SKM-1 treated with dmso at 0.1 percent for 144 hours (cell line): ENCODE results near the gene MYCT1.
"Not testable (repeated sequence)": the region's sequence is repeated elsewhere in the genome, so short reads cannot be mapped to it uniquely, and the experiment has no call there.

ENCODE experiments used
- DNase-seq: peaks from one replicate; lab custom pipeline; 2025; ENCODE audit not compliant: unreplicated experiment; lab: John Stamatoyannopoulos, UW

Gene MYCT1

DNA sequence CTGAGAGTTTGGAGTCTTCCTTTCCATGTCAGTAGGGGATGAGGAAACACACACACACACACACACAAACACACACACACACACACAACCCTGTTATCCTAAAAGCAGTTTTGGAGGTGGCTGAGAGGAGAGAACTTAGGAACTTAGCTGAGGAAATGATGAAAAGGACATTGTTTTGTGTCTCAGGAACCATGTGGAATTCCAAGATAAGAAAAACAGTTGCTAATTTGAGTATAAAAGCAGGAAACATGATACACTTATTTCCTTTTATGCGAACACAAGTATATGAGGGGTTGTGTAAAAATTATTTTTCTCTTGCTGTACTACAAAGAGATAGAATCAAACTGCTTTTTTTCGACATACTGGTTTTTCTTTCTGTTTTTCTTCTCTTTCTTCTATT, at the start of gene MYCT1:
Gene MYCT1 (plus strand): TSS at position 264 of the 400 bp plus-strand sequence. CDS start 6 bp downstream, at position 270.
- DNase-seq: no peak

- no peak for DNase-seq
These were observed 49.6 kb upstream of the MYCT1 start for GRCh38 chr6:152648105-152648504.

- DNase-seq: no peak
These were observed 45.7 kb upstream of the MYCT1 start for GRCh38 chr6:152651986-152652385.

DNA sequence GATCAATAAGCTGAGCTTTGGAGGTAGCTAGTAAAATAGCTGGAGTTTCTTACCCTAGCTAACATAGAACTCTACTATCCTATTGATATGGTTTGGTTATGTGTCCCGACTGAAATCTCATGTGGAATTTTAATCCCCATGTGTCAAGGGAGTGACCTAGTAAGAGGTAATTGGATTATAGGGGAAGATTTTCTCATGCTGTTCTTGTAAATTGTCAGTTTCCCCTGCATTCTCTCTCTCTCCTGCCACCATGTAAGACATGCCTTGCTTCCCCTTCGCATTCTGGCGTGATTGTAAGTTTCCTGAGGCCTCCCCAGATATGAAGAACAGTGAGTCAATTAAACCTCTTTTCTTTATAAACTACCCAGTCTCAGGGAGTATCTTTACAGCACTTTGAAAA, 35.9 kb upstream of the MYCT1 start:
- DNase-seq: no peak

- DNase-seq: peak; percentile 3
These were observed 27.8 kb upstream of the MYCT1 start for GRCh38 chr6:152669895-152670294.

DNA sequence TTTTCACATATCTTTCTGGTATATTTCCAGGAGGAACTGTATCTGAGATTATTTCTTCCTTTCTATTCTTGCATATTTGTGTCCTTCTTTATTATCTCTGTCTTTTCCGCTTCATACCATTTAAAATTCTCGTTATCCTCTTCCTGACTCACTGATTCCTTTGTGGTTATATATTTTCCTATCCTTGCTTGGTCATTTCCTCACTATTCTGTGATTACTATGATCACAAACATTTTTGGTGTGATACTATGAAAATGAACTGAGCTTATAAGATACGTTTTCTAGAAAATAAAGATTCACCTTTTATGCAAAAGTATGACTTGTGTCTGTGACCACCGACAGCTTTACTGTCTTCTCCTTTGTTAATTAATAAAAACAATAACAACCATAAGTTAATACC, 26.5 kb upstream of the MYCT1 start:
- no peak for DNase-seq

GRCh38 chr6:152673236-152673635, 24.5 kb upstream of the MYCT1 start:
- no peak for DNase-seq

GRCh38 chr6:152680151-152680550, 17.5 kb upstream of the MYCT1 start:
- DNase-seq: no peak

DNA sequence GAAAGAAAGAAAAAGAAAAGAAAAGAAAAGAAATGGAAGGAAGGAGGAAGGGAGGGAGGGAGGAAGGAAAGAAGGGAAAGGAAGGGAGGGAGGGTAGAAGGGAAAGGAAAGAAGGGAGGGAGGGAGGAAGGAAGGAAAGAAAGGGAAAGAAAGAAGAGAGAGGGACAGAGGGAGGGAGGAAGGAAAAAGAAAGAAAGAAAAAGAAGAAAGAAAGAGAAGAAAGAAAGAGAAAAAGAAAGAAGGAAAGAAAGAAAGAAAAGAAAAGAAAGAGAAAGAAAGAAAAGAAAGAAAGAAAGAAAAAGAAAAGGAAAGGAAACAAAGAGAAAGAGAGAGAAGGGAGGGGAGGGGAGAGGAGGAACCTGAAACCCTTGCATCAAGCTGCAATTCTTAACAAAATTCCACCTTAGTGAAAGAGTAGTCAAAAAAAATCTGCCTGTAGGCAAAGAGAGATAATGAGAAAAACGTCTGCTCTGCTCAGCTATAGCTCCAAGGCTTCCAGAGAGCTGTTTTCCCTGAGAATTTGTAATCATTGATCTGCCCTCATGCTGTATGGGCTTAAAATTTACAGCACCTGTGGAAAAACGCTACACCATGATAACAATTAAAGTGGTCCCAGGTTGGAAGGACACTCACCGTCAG, 16.7 kb upstream of the MYCT1 start:
- DNase-seq: no peak

DNA sequence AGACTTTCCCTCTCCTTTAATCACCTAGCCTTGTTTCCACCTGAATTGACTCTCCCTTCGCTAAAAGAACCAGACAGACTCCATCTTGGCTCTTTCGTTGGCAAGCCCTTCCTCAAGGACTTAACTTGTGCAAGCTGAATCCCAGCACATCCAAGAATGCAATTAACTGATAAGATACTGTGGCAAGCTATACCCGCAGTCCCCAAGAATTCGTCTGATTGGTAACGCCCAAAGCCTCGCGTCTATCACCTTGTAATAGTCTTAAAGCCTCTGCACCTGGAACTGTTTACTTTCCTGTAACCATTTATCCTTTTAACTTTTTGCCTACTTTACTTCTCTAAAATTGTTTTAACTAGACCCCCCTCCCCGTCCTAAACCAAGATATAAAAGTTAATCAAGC, 15.6 kb upstream of the MYCT1 start:
- DNase-seq: no peak

DNA sequence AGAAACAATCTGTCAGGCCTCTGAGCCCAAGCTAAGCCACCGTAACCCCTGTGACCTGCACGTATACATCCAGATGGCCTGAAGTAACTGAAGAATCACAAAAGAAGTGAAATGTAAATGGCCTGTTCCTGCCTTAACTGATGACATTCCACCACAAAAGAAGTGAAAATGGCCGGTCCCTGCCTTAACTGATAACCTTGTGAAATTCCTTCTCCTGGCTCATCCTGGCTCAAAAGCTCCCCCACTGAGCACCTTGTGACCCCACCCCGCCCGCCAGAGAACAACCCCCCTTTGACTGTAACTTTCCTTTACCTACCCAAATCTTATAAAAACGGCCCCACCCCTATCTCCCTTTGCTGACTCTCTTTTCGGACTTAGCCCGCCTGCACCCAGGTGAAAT, 14.8 kb upstream of the MYCT1 start:
- DNase-seq: not testable (repeated sequence)

GRCh38 chr6:152685819-152686218, 11.9 kb upstream of the MYCT1 start:
- no peak for DNase-seq

GRCh38 chr6:152695372-152696045, 2.2 kb upstream of the MYCT1 start:
- DNase-seq: peak; percentile 14

GRCh38 chr6:152696522-152696921, 1.2 kb upstream of the MYCT1 start:
- DNase-seq: no peak

DNA sequence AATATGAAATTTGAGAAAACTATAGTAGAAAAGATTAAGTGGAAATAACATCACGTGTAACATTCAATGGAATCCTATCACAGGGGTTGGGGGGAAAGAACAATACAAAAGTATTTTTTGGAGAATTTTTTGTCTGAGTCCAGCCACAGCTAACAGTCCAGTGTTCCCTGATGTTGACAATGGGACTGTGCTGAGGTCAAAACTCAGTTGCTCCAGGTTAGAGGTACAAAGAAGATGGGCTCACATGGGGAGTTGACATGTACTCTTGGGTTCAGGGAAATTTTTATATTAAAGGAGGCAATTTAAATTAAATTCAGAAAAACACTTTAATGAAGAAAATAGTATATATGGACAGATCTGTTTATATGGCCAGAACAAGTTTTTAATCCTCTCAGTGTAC, 995 bp downstream of the MYCT1 start:
- DNase-seq: no peak

- DNase-seq: no peak
These were observed 2.7 kb downstream of the MYCT1 start for GRCh38 chr6:152700427-152700826.

GRCh38 chr6:152701081-152701862, 3.6 kb downstream of the MYCT1 start:
- DNase-seq: no peak

- DNase-seq: no peak
These were observed 4.2 kb downstream of the MYCT1 start for GRCh38 chr6:152701863-152702401.

DNA sequence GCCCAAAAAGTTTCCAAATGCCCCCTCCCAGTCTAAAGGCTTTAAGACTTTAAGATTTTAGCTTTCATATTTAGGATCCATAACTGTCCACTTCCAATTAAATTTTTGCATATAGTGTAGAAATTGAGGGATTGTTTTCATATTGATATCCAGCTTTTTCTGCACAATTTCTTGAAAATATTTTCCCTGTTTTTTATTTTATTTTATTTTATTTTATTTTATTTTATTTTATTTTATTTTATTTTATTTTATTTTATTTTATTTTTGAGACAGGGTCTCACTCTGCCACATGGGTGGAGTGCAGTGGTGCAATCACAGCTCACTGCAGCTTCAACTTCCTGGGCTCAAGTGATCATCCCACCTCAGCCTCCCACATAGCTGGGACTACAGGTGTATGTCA, 6.1 kb downstream of the MYCT1 start:
- DNase-seq: not testable (repeated sequence)

DNA sequence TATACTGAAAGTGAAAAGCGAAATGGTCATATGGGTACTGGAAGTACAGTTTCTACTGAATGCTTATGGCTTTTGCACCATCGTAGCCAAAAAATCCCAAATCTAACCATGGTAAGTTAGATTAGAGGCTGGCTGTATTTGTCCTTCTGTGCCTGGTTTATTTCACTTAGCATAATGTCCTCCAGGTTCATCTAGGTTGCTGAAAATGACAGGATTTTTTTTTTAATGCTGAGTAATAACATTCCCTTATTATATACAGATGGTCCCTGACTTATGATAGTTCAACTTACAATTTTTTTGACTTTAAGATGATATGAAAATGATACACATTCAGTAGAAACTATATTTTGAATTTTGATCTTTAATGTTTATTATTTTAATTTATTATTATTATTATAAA, 7.6 kb downstream of the MYCT1 start:
- no peak for DNase-seq

DNA sequence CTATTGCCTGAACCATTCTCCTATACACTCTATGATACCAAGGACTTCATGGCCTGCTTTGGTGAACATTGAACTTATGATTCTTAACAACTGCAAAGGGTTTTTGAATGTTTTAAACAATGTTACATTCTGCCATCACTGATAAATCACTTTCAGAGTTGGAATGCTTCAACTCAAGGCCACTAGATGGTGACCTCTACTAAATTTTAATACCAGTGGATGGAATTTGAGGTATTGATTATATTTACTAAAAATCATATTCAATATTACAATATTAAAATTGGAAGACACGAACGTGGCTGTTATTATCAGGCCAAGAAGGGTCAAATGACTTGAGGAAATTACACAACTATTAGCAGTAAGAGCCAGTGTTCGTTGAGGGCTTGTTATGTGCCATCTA, 18.6 kb downstream of the MYCT1 start:
- DNase-seq: no peak

GRCh38 chr6:152720974-152721373, 23.3 kb downstream of the MYCT1 start:
- no peak for DNase-seq
